ENCODE data around the gene FKBP4. TPM values are rescaled to one million over a fixed set of nuclear protein-coding genes. Genes with fewer than 3 reads are reported as not detected.

Gene FKBP4
- total and polyA plus RNA-seq, 2 experiments from 2014 or later = 126 to 223 TPM

- H3K9me3 Mint-ChIP-seq = peaks cover 3% of the 10 kb centered on the region; the same call in 1 of the 3 replicates
- no peak for ATAC-seq
- peaks cover 5% of the 10 kb centered on the region for H3K4me1 Mint-ChIP-seq
- no peaks in the 10 kb centered on the region for H3K27me3 ChIP-seq (ENCODE audit: insufficient read depth)
- no peak overlapping the region for H2AFZ ChIP-seq
- no peak overlapping the region for H3K4me3 ChIP-seq
- H3K27ac ChIP-seq (ENCODE audit: low read depth) = no peak overlapping the region
- no peak overlapping the region for H3K4me3 Mint-ChIP-seq
- H4K20me1 ChIP-seq (replicated peaks; ENCODE audit: insufficient read depth) = no peaks in the 10 kb centered on the region
- TF ChIP-seq NANOG (IDR thresholded peaks at IDR 0.05; ENCODE audit: borderline replicate concordance) = no peak
- TF ChIP-seq, protein P1, sequence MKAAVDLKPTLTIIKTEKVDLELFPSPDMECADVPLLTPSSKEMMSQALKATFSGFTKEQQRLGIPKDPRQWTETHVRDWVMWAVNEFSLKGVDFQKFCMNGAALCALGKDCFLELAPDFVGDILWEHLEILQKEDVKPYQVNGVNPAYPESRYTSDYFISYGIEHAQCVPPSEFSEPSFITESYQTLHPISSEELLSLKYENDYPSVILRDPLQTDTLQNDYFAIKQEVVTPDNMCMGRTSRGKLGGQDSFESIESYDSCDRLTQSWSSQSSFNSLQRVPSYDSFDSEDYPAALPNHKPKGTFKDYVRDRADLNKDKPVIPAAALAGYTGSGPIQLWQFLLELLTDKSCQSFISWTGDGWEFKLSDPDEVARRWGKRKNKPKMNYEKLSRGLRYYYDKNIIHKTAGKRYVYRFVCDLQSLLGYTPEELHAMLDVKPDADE (IDR thresholded peaks at IDR 0.05) = no peak
- no peak for TF ChIP-seq POLR2AphosphoS5 (IDR thresholded peaks at IDR 0.05; ENCODE audit: low read depth)
- no peak for TF ChIP-seq EZH2 (IDR thresholded peaks at IDR 0.05; ENCODE audit: low read depth, unreplicated experiment)
- no peak for TF ChIP-seq ZNF114 (CRISPR knock-in tag; IDR thresholded peaks at IDR 0.05)
- TF ChIP-seq EZH2phosphoT487 (IDR thresholded peaks at IDR 0.05; ENCODE audit: unreplicated experiment) = no peak
- TF ChIP-seq JUNB (IDR thresholded peaks at IDR 0.05; ENCODE audit: unreplicated experiment) = no peak
- no peak for TF ChIP-seq ZNF462 (CRISPR knock-in tag; IDR thresholded peaks at IDR 0.05)
- H3F3A ChIP-seq (replicated peaks; ENCODE audit: low read depth) = no peaks in the 10 kb centered on the region
- peaks cover 15% of the 10 kb centered on the region for H3K27me3 Mint-ChIP-seq (ENCODE audit: insufficient read depth, low read depth, poor library complexity)
- H3K79me2 ChIP-seq (replicated peaks; ENCODE audit: insufficient read depth) = no peaks in the 10 kb centered on the region
- H3K36me3 ChIP-seq (ENCODE audit: insufficient read depth) = no peaks in the 10 kb centered on the region
- no peaks in the 10 kb centered on the region for H3K9me2 ChIP-seq (ENCODE audit: insufficient read depth)
- H3K36me3 Mint-ChIP-seq (ENCODE audit: low read depth) = no peaks in the 10 kb centered on the region
- H3K4me1 ChIP-seq (ENCODE audit: insufficient read depth) = no peaks in the 10 kb centered on the region
- DNase-seq (ENCODE audit: low spot score) = no peak
- no peak overlapping the region for H3K27ac Mint-ChIP-seq
- no peak overlapping the region for H3K4me2 ChIP-seq
Measured at GRCh38 chr12:2785017-2785416, 9.8 kb upstream of the FKBP4 start.

All from GM23338 (cell line).